GM04503 (cell line): ENCODE results near the gene SGSH.

Source experiments
- DNase-seq: peaks from one replicate; pipeline ENCODE4 v3.0.0-alpha.2; 2012; ENCODE audit warnings: low read depth

SGSH gene

GRCh38 chr17:80183581-80184422 is 36.3 kb downstream of the SGSH start:
- DNase-seq: no peak

GRCh38 chr17:80182845-80183223 is 37.3 kb downstream of the SGSH start:
- no peak for DNase-seq

GRCh38 chr17:80182118-80182844 is 37.9 kb downstream of the SGSH start:
- DNase-seq: no peak

GRCh38 chr17:80181431-80181830 is 38.7 kb downstream of the SGSH start:
- DNase-seq: no peak

- DNase-seq: no peak
Observed at GRCh38 chr17:80180192-80180591, 39.9 kb downstream of the SGSH start.

- DNase-seq: no peak
Observed at GRCh38 chr17:80177986-80178595, 42.0 kb downstream of the SGSH start.

GRCh38 chr17:80176757-80177156 is 43.4 kb downstream of the SGSH start:
- DNase-seq: no peak

- no peak for DNase-seq
Observed at GRCh38 chr17:80173916-80174315, 46.2 kb downstream of the SGSH start.

- no peak for DNase-seq
Observed at GRCh38 chr17:80173126-80173525, 47.0 kb downstream of the SGSH start.

- no peak for DNase-seq
Observed at GRCh38 chr17:80171681-80172080, 48.5 kb downstream of the SGSH start.

- DNase-seq: no peak
Observed at GRCh38 chr17:80169784-80170500, 50.2 kb downstream of the SGSH start, which contains the start of gene CARD14. TSS of gene CARD14 (plus strand) at chr17:80170030. CDS start at chr17:80181439, 11,409 bp downstream.

GRCh38 chr17:80169107-80169506 is 51.0 kb downstream of the SGSH start:
- no peak for DNase-seq

- DNase-seq: no peak
Observed at GRCh38 chr17:80168371-80168770, 51.8 kb downstream of the SGSH start.

GRCh38 chr17:80166446-80166845 is 53.7 kb downstream of the SGSH start:
- DNase-seq: no peak

GRCh38 chr17:80164185-80164584 is 55.9 kb downstream of the SGSH start:
- no peak for DNase-seq

GRCh38 chr17:80163336-80163735 is 56.8 kb downstream of the SGSH start:
- DNase-seq: no peak

GRCh38 chr17:80160536-80160935 is 59.6 kb downstream of the SGSH start:
- DNase-seq: no peak
